ENCODE data around the gene ETF1. TPM values are rescaled to one million over a fixed set of nuclear protein-coding genes. Genes with fewer than 3 reads are reported as not detected.
A peak's percentile ranks its signal among the peaks of the same experiment; 100 is the strongest.

ETF1 gene
- total and polyA plus RNA-seq, 9 of the 15 experiments (the other 6 are each of a cell fraction or from before 2014, with no cell fraction given), result 53.7 to 209 (median 164) TPM

- TF ChIP-seq RERE (CRISPR knock-in tag; IDR thresholded peaks at IDR 0.05; ENCODE audit: borderline replicate concordance), result peak; percentile 70; the same call in 1 of the 2 replicates
- no peak for TF ChIP-seq CBX3 (IDR thresholded peaks at IDR 0.05; ENCODE audit: borderline replicate concordance in 1 of 2, low read length in 2 of 2)
- TF ChIP-seq RFX7 (CRISPR knock-in tag; IDR thresholded peaks at IDR 0.05), result no peak
- no peak for TF ChIP-seq ZBTB17 (CRISPR knock-in tag; IDR thresholded peaks at IDR 0.05)
- TF ChIP-seq ZNF217 (CRISPR knock-in tag; IDR thresholded peaks at IDR 0.05), result no peak
- no peak for TF ChIP-seq THAP7 (CRISPR knock-in tag; IDR thresholded peaks at IDR 0.05)
- TF ChIP-seq ELK1 (CRISPR knock-in tag; IDR thresholded peaks at IDR 0.05), result peak; percentile 17; the same call in 1 of the 2 replicates
- TF ChIP-seq PHF20 (IDR thresholded peaks at IDR 0.05; ENCODE audit: partially characterized antibody), result no peak
- TF ChIP-seq SNIP1 (IDR thresholded peaks at IDR 0.05; ENCODE audit: low read depth), result no peak
- no peak for TF ChIP-seq ZNF143 (CRISPR knock-in tag; IDR thresholded peaks at IDR 0.05)
- no peak for TF ChIP-seq ZNF133 (CRISPR knock-in tag; IDR thresholded peaks at IDR 0.05)
- TF ChIP-seq POLR3A (IDR thresholded peaks at IDR 0.05; ENCODE audit: borderline replicate concordance, extremely low read depth, insufficient read depth, insufficient read length), result no peak
- no peak for TF ChIP-seq ZNF3 (CRISPR knock-in tag; IDR thresholded peaks at IDR 0.05)
- peak; percentile 76; the same call in 1 of the 2 replicates for TF ChIP-seq ZNF282 (CRISPR knock-in tag; IDR thresholded peaks at IDR 0.05)
- TF ChIP-seq SP2 (IDR thresholded peaks at IDR 0.05; ENCODE audit: extremely low read depth, low read depth, low read length, poor library complexity, severe bottlenecking), result no peak
- no peak for TF ChIP-seq ZNF175 (CRISPR knock-in tag; IDR thresholded peaks at IDR 0.05; ENCODE audit: low read depth)
- TF ChIP-seq OTX1 (CRISPR knock-in tag; IDR thresholded peaks at IDR 0.05), result no peak
- no peak for TF ChIP-seq ZNF79 (CRISPR knock-in tag; IDR thresholded peaks at IDR 0.05; ENCODE audit: low read depth)
- no peak for TF ChIP-seq NUFIP1 (IDR thresholded peaks at IDR 0.05; ENCODE audit: partially characterized antibody)
- TF ChIP-seq RBM14 (IDR thresholded peaks at IDR 0.05; ENCODE audit: borderline replicate concordance, insufficient read depth, low read depth, low read length), result peak; percentile 98; the same call in 1 of the 2 replicates
- no peak for TF ChIP-seq GTF2F1 (IDR thresholded peaks at IDR 0.05; ENCODE audit: low read depth, low read length)
Measured at GRCh38 chr5:138466900-138467710, 75.9 kb downstream of the ETF1 start (continued).
